ENCODE data around the gene RAET1G. TPM values are rescaled to one million over a fixed set of nuclear protein-coding genes. Genes with fewer than 3 reads are reported as not detected.

The RAET1G gene
- total and polyA plus RNA-seq, 9 of the 15 experiments (the other 6 are each of a cell fraction or from before 2014, with no cell fraction given) = 0.11 TPM; not detected in 8

DNA sequence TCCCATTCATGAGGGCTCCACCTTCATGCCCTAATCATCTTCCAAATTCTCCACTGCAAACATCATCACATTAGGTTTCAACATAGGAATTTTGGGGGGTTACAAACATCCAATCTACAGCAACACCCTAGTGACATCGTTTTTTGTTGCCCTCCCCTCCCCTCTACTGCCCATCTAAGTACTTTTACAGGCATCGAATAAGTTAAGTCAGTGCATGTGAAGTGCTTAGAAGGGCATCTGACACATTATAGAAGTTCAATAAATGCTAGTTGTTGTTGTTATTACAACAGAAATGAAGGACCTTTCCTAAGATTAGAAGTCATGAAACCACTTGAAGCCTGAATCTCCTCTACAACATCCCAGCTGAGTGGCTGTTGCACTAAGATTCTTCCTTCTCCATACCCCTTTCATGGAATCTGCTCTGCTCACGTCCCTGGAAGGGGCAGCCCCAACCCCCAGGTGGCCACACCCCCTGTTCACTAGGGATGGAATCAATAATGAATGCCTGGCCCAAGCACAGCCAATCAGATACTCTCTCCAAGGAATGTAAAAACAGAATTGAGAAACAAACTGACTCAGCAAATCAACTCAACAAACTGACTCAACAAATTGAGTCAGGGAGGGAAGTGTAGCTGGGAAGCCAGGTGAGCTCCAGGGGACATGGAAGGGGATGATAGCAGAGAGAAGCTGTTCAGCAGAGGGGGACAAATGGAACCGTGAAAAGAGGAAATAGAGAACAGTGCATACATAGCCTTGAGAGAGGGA is 54.9 kb downstream of the RAET1G start (continued):
- no peak for TF ChIP-seq E2F5 (CRISPR knock-in tag; IDR thresholded peaks at IDR 0.05)
- TF ChIP-seq, protein P1, sequence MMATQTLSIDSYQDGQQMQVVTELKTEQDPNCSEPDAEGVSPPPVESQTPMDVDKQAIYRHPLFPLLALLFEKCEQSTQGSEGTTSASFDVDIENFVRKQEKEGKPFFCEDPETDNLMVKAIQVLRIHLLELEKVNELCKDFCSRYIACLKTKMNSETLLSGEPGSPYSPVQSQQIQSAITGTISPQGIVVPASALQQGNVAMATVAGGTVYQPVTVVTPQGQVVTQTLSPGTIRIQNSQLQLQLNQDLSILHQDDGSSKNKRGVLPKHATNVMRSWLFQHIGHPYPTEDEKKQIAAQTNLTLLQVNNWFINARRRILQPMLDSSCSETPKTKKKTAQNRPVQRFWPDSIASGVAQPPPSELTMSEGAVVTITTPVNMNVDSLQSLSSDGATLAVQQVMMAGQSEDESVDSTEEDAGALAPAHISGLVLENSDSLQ (IDR thresholded peaks at IDR 0.05) = peak; percentile 22; the same call in 1 of the 2 replicates
- no peak for TF ChIP-seq ZNF384 (IDR thresholded peaks at IDR 0.05; ENCODE audit: low read depth, low read length)
- peak; percentile 51; the same call in 1 of the 2 replicates for TF ChIP-seq SP1 (CRISPR knock-in tag; IDR thresholded peaks at IDR 0.05)
- 0 out of 2 replicates have a peak, but pooled peaks have one; percentile 8 for TF ChIP-seq LCOR (CRISPR knock-in tag; IDR thresholded peaks at IDR 0.05)
- TF ChIP-seq ZFPM2 (CRISPR knock-in tag; IDR thresholded peaks at IDR 0.05) = no peak
- TF ChIP-seq BACH1 (tag; IDR thresholded peaks at IDR 0.05) = peak; percentile 97
- TF ChIP-seq TSC22D4 (tag; IDR thresholded peaks at IDR 0.05) = no peak
- TF ChIP-seq CEBPG (CRISPR knock-in tag; IDR thresholded peaks at IDR 0.05) = no peak
- TF ChIP-seq CEBPG (tag; conservative IDR thresholded peaks at IDR 0.05 in 1 of 2, IDR thresholded peaks at IDR 0.05 in 1 of 2) = peak in 1 of 2 experiments; percentile 15; a peak in 1 of 4 replicates
- no peak for TF ChIP-seq RBM34 (IDR thresholded peaks at IDR 0.05; ENCODE audit: borderline replicate concordance, insufficient read depth, low read length)
- TF ChIP-seq ZNF143 (CRISPR knock-in tag; IDR thresholded peaks at IDR 0.05) = no peak
- TF ChIP-seq VEZF1 (CRISPR knock-in tag; IDR thresholded peaks at IDR 0.05) = no peak
- 0 out of 2 replicates have a peak, but pooled peaks have one; percentile 5 for TF ChIP-seq MTA2 (IDR thresholded peaks at IDR 0.05; ENCODE audit: low read depth)
- no peak for TF ChIP-seq CREB3L1 (IDR thresholded peaks at IDR 0.05; ENCODE audit: borderline replicate concordance, low read depth)
- no peak for TF ChIP-seq CC2D1A (IDR thresholded peaks at IDR 0.05)
- no peak for TF ChIP-seq ZNF274 (IDR thresholded peaks at IDR 0.05; ENCODE audit: borderline replicate concordance, low read depth, low read length)
- TF ChIP-seq TAF7 (tag; IDR thresholded peaks at IDR 0.05) = peak; percentile 61; the same call in 1 of the 2 replicates
- TF ChIP-seq SMAD3 (CRISPR knock-in tag; conservative IDR thresholded peaks at IDR 0.05) = no peak
- TF ChIP-seq ARNT (IDR thresholded peaks at IDR 0.05) = 0 out of 4 replicates have a peak, but pooled peaks of 1 of the 2 experiments have one; percentile 57
- peak; percentile 94 for TF ChIP-seq ZEB2 (IDR thresholded peaks at IDR 0.05)
